K562 (cell line): ENCODE data around the gene ZNF692. TPM values are rescaled to one million over a fixed set of nuclear protein-coding genes. Genes with fewer than 3 reads are reported as not detected.

Experiments used
- BACH1 ChIP-seq: fragments of 200-800 bp; sonication (Bioruptor generic); IDR thresholded peaks from 2 replicates; pipeline ENCODE4 v1.6.1; 2016; ENCODE audit warnings: missing genetic modification characterization, missing compliant biosample characterization
- BRD4 ChIP-seq: fragments of 200-600 bp; sonication (generic); IDR thresholded peaks from 2 replicates; pipeline ENCODE4 v1.6.1; 2017; ENCODE audit warnings: inconsistent platforms
- MTA3 ChIP-seq: fragments of 450-650 bp; formaldehyde crosslinking; IDR thresholded peaks from 2 replicates; pipeline ENCODE4 v1.6.1; 2017; ENCODE audit warnings: mild to moderate bottlenecking, borderline replicate concordance
- NEUROD1 ChIP-seq: fragments of 150-350 bp; IDR thresholded peaks from 2 replicates; pipeline ENCODE4 v1.6.1; 2014; ENCODE audit warnings: borderline replicate concordance, low read length, low read depth; ENCODE audit not compliant: partially characterized antibody
- RHOXF2B ChIP-seq: fragments of 250-450 bp; sonication (Bioruptor Pico); conservative IDR thresholded peaks from 2 replicates; pipeline ENCODE4 v1.5.1; 2021
- ZNF274 ChIP-seq: IDR thresholded peaks from 2 replicates; pipeline ENCODE4 v1.6.1; 2011; ENCODE audit warnings: low read depth, mild to moderate bottlenecking, low read length, moderate library complexity, borderline replicate concordance
- ZZZ3 ChIP-seq: fragments of 450-650 bp; IDR thresholded peaks from 2 replicates; pipeline ENCODE4 v1.6.1; 2016; ENCODE audit warnings: antibody characterized with exemption, mild to moderate bottlenecking, moderate library complexity
- polyA plus RNA-seq, 8 experiments: library from polyadenylated mRNA; depleted of rRNA in 4 of 8; stranded (reverse) in 5 of 8; unstranded in 3 of 8; fragments of >200 nt; fragmentation: Nextera tagmentation in 2 of 8; fragmentation: Illumina TruSeq in 1 of 8; extraction: Ambion mirVana in 2 of 8; extraction: Trizol in 1 of 8; gene quantifications; 2 replicates each; pipeline versions ENCODE4 v1.2.1 to v1.2.3, GENCODE V29; 2011 to 2014; ENCODE audit warnings: inconsistent platforms in 1 of 8, missing spikeins in 1 of 8
- total RNA-seq, 7 experiments: library from RNA; depleted of rRNA in 6 of 7; stranded (reverse); fragments of >200 nt in 6 of 7; fragmentation: Illumina TruSeq in 2 of 7; extraction: Trizol in 2 of 7; gene quantifications; 2 replicates each; pipeline versions ENCODE4 v1.2.1 to v1.2.3, GENCODE V29; 2011 to 2021; ENCODE audit warnings: low replicate concordance in 1 of 7
- TF ChIP-seq, protein P1 (sequence below): fragments of 450-650 bp; IDR thresholded peaks from 2 replicates; pipeline ENCODE4 v1.6.1; 2016; ENCODE audit warnings: low read depth
- TF ChIP-seq, protein P2 (sequence below), 2 experiments: fragments of 450-650 bp; IDR thresholded peaks; 2 replicates each; pipeline ENCODE4 v1.6.1; 2016
- TF ChIP-seq, protein P3 (sequence below): fragments of 250-450 bp; sonication (Bioruptor Pico); IDR thresholded peaks from 2 replicates; pipeline ENCODE4 v1.8.0; 2021; ENCODE audit warnings: moderate library complexity, mild to moderate bottlenecking, inconsistent platforms
- TF ChIP-seq, protein P4 (sequence below), 3 experiments: fragments of 200-800 bp in 1 of 3; fragments of 250-450 bp in 1 of 3; fragments of 450-650 bp in 1 of 3; sonication (Bioruptor Pico) in 1 of 3; sonication (Bioruptor generic) in 1 of 3; formaldehyde crosslinking in 1 of 3; IDR thresholded peaks; 2 replicates each; pipeline versions ENCODE4 v1.6.1 to v1.8.0; 2016 to 2022; ENCODE audit warnings: mild to moderate bottlenecking in 2 of 3, missing genetic modification characterization in 2 of 3, missing compliant biosample characterization in 1 of 3, moderate library complexity in 1 of 3

The ZNF692 gene
- total and polyA plus RNA-seq, 9 of the 15 experiments (the other 6 are each of a cell fraction or from before 2014, with no cell fraction given): 8.4 to 143 (median 55.9) TPM

DNA sequence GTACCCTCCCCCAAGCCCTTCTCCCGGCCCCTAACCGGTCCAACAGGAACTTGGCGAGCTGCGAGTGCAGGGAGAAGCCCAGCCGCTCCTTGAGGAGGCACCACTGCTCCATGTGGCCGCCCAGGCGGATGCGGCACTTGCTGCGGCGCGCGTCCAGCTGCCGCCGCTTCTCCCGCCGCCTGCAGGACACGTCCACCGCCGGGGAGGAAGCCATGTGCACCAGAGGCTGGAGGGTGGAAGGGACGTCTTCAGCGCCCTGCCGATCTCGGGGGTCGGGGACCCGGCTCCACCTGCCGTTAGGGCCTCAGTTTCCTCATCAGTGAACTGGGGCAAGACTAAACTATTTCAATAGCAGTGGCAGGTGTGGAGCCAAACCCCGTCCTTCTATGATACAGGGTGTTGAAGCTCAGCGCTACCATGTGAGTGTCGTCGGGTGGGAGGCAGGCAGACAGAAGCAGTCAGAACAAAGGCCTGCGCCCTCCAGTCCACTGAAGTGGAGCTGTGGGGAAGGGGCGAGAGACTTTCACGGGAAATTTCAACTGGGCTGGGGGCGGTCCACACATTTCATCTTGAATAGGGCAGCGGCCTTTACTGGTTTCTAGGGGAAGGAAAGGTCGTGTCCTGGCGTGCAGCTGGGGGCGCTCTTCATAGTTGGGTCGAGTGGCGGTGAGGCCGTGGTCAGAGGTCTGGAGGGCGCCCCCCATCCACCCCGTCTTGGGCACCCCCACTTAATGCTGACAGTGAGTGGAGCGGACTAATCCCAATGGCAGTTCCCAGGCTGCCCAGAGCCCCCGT is 592 bp downstream of the ZNF692 start (continued):
- TF ChIP-seq, protein P1, sequence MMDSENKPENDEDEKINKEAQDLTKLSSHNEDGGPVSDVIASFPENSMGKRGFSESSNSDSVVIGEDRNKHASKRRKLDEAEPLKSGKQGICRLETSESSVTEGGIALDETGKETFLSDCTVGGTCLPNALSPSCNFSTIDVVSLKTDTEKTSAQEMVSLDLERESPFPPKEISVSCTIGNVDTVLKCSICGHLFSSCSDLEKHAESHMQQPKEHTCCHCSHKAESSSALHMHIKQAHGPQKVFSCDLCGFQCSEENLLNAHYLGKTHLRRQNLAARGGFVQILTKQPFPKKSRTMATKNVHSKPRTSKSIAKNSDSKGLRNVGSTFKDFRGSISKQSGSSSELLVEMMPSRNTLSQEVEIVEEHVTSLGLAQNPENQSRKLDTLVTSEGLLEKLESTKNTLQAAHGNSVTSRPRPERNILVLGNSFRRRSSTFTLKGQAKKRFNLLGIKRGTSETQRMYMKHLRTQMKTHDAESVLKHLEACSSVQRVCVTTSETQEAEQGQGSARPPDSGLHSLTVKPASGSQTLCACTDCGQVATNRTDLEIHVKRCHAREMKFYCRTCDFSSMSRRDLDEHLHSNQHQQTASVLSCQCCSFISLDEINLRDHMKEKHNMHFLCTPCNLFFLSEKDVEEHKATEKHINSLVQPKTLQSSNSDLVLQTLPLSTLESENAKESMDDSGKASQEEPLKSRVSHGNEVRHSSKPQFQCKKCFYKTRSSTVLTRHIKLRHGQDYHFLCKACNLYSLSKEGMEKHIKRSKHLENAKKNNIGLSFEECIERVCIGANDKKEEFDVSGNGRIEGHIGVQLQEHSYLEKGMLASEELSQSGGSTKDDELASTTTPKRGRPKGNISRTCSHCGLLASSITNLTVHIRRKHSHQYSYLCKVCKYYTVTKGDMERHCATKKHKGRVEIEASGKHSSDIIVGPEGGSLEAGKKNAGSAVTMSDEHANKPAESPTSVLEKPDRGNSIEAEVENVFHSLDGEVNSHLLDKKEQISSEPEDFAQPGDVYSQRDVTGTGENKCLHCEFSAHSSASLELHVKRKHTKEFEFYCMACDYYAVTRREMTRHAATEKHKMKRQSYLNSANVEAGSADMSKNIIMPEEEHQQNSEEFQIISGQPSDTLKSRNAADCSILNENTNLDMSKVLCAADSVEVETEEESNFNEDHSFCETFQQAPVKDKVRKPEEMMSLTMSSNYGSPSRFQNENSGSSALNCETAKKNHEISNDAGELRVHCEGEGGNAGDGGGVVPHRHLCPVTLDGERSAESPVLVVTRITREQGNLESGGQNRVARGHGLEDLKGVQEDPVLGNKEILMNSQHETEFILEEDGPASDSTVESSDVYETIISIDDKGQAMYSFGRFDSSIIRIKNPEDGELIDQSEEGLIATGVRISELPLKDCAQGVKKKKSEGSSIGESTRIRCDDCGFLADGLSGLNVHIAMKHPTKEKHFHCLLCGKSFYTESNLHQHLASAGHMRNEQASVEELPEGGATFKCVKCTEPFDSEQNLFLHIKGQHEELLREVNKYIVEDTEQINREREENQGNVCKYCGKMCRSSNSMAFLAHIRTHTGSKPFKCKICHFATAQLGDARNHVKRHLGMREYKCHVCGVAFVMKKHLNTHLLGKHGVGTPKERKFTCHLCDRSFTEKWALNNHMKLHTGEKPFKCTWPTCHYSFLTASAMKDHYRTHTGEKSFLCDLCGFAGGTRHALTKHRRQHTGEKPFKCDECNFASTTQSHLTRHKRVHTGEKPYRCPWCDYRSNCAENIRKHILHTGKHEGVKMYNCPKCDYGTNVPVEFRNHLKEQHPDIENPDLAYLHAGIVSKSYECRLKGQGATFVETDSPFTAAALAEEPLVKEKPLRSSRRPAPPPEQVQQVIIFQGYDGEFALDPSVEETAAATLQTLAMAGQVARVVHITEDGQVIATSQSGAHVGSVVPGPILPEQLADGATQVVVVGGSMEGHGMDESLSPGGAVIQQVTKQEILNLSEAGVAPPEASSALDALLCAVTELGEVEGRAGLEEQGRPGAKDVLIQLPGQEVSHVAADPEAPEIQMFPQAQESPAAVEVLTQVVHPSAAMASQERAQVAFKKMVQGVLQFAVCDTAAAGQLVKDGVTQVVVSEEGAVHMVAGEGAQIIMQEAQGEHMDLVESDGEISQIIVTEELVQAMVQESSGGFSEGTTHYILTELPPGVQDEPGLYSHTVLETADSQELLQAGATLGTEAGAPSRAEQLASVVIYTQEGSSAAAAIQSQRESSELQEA: no peak
- TF ChIP-seq, protein P2, sequence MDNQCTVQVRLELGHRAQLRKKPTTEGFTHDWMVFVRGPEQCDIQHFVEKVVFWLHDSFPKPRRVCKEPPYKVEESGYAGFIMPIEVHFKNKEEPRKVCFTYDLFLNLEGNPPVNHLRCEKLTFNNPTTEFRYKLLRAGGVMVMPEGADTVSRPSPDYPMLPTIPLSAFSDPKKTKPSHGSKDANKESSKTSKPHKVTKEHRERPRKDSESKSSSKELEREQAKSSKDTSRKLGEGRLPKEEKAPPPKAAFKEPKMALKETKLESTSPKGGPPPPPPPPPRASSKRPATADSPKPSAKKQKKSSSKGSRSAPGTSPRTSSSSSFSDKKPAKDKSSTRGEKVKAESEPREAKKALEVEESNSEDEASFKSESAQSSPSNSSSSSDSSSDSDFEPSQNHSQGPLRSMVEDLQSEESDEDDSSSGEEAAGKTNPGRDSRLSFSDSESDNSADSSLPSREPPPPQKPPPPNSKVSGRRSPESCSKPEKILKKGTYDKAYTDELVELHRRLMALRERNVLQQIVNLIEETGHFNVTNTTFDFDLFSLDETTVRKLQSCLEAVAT (IDR thresholded peaks at IDR 0.05): peak in 1 of 2 experiments; percentile 47; a peak in 1 of 4 replicates
- no peak for TF ChIP-seq ZNF274
- TF ChIP-seq BRD4: no peak
- no peak for TF ChIP-seq NEUROD1
- no peak for TF ChIP-seq ZZZ3
- TF ChIP-seq MTA3: 0 out of 2 replicates have a peak, but pooled peaks have one; percentile 66
- no peak for TF ChIP-seq BACH1 (tag)
- TF ChIP-seq, protein P3, sequence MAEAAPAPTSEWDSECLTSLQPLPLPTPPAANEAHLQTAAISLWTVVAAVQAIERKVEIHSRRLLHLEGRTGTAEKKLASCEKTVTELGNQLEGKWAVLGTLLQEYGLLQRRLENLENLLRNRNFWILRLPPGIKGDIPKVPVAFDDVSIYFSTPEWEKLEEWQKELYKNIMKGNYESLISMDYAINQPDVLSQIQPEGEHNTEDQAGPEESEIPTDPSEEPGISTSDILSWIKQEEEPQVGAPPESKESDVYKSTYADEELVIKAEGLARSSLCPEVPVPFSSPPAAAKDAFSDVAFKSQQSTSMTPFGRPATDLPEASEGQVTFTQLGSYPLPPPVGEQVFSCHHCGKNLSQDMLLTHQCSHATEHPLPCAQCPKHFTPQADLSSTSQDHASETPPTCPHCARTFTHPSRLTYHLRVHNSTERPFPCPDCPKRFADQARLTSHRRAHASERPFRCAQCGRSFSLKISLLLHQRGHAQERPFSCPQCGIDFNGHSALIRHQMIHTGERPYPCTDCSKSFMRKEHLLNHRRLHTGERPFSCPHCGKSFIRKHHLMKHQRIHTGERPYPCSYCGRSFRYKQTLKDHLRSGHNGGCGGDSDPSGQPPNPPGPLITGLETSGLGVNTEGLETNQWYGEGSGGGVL (CRISPR knock-in tag): no peak
- TF ChIP-seq RHOXF2B (CRISPR knock-in tag): no peak
- TF ChIP-seq, protein P4, sequence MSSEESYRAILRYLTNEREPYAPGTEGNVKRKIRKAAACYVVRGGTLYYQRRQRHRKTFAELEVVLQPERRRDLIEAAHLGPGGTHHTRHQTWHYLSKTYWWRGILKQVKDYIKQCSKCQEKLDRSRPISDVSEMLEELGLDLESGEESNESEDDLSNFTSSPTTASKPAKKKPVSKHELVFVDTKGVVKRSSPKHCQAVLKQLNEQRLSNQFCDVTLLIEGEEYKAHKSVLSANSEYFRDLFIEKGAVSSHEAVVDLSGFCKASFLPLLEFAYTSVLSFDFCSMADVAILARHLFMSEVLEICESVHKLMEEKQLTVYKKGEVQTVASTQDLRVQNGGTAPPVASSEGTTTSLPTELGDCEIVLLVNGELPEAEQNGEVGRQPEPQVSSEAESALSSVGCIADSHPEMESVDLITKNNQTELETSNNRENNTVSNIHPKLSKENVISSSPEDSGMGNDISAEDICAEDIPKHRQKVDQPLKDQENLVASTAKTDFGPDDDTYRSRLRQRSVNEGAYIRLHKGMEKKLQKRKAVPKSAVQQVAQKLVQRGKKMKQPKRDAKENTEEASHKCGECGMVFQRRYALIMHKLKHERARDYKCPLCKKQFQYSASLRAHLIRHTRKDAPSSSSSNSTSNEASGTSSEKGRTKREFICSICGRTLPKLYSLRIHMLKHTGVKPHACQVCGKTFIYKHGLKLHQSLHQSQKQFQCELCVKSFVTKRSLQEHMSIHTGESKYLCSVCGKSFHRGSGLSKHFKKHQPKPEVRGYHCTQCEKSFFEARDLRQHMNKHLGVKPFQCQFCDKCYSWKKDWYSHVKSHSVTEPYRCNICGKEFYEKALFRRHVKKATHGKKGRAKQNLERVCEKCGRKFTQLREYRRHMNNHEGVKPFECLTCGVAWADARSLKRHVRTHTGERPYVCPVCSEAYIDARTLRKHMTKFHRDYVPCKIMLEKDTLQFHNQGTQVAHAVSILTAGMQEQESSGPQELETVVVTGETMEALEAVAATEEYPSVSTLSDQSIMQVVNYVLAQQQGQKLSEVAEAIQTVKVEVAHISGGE (CRISPR knock-in tag; IDR thresholded peaks at IDR 0.05): no peak; a peak in 2 of 6 replicates
